Measurements from ENCODE around the gene GRB2.
A peak's percentile ranks its signal among the peaks of the same experiment; 100 is the strongest.

The GRB2 gene

DNA sequence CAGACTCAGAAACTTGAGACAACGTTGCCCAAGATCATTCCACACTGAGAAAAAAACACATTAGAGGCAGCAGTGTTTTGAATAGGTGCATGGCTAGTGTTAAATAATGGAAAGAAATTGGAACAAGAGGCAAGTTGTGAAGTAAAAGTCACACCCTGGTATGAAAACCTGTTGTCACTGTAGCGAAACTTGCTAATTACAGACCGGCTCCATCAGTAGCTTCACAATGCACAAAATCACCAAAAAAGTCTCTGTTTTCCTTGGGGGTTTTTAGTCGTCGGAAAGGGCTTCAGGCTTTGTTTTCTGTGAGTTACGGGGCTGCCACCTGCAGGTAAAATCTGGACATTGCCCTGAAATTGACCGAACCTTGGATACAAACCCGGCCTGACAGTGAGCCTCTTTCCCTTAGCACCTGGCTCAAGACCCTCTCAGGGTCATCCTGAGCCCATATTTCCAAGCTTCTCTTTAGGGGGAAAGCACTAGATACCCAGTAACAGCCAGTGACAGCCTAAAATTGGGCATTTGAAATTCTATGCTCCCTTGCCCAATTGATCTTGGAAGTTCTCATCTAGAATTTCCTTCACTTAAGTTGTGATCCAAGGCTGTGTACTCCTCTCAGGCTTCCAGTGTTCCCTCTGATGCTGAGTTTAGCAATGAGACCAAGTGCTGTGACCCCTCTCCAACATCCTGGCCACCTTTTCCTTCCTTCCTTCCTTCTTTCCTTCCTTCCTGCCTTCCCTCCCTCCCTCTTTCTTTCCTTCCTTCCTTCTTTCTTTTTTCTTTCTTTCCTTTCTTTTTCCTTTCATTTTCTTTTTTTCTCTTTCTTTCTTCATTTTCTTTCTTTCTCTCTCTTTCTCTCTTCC is 7.2 kb upstream of the GRB2 start:
- DNase-seq (ENCODE audit: low spot score): peak; percentile 71

DNA sequence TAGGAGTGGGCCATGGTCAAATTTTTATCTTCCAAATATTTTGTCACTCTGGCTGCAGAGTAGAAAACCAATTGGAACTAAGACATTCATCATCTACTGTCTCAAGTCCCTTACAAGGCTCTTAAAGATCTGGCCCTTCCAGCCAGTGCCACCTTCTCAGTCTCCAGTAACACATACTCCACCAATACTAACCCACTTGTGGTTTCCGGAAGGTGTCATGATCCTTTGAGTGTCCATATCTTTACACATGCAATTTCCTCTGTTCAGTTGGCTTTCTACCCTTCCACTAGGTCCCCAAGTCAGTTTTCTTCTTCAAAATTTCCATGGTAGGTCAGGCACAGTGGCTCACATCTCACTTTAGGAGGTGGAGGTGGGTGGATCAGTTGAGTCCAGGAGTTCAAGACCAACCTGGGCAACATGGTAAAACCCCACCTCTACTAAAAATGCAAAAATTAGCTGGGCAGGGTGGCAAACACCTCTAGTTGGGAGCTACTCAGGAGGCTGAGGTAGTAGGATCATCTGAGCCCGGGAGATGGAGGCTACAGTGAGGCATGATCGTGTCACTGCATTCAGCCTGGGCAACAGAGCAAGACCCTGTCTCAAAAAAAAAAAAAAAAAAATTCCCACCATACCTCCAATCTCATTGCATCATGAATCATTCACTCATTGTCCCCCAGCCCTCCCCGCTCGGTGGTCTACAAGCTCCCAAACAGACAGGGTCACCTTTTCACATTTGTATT is 6.0 kb upstream of the GRB2 start:
- no peak for DNase-seq (ENCODE audit: low spot score)

DNA sequence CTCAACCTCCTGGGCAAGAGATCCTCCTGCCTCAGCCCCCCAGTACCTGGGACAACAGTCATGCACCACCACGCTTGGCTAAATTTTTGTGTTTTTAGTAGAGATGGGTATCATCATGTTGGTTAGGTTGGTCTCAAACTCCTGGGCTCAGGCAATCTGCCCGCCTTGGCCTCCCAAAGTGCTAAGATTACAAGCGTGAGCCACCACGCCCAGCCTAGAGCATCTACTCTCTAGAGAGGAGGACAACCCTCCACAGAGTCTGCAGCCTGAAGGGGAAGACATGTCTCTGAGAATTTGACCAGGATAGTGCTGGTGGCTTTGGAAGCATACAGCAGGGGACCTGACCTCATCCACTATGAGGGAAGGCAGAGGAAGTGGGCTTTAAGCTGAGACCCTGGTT is 4.7 kb upstream of the GRB2 start:
- DNase-seq (ENCODE audit: low spot score): no peak

GRCh38 chr17:75407655-75408352 is 2.3 kb upstream of the GRB2 start:
- no peak for DNase-seq (ENCODE audit: low spot score)

GRCh38 chr17:75406222-75406615 is 741 bp upstream of the GRB2 start:
- DNase-seq (ENCODE audit: low spot score): no peak

GRCh38 chr17:75404731-75405364 is 630 bp downstream of the GRB2 start:
- DNase-seq (ENCODE audit: low spot score): peak; percentile 40

DNA sequence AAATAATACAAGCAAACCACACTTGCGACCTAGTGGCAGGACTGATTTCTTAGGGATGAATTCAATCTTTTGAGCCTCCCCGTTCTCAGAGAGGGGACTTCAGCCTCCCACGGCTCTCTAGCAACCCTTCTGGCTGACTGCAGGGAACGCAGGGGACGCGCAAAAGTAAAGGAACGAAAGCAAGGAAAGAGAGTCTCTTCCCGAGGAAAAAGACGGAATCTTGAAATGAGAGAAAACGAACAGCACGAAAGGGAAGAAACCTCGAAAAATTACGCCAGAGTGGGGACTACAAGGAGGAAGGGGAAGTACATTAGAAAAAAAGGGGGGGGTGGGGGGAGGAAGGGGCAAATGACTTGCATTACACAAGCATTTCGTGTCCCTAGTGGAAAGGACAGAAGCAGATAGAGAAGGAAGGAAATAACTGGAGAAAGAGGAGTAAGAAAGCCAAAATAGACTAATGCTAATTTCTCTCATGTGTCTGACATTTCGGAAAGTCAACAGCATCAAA is 1.2 kb downstream of the GRB2 start:
- DNase-seq (ENCODE audit: low spot score): peak; percentile 83

- no peak for DNase-seq (ENCODE audit: low spot score)
Observed at GRCh38 chr17:75403131-75403530, 2.3 kb downstream of the GRB2 start.

- DNase-seq (ENCODE audit: low spot score): no peak
Observed at GRCh38 chr17:75402026-75402425, 3.5 kb downstream of the GRB2 start.

- DNase-seq (ENCODE audit: low spot score): no peak
Observed at GRCh38 chr17:75400326-75400939, 5.0 kb downstream of the GRB2 start.

DNA sequence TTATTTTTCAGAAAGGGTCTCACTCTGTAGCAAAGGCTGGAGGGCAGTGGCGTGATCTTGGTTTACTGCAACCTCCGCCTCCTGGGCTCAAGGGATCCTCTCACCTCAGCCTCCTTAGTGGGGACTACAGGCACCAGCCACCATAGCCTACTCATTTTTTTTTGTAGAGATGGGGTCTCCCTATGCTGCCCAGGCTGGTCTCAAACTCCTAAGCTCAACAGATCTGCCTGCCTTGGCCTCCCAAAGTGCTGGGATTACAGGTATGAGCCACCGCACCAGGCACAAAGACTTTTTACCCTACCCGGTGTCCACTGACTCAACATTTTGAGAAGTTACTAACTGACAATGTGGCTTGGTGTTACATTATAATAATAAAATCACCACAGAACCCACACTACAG is 7.2 kb downstream of the GRB2 start:
- DNase-seq (ENCODE audit: low spot score): no peak

- no peak for DNase-seq (ENCODE audit: low spot score)
Observed at GRCh38 chr17:75397217-75397616, 8.3 kb downstream of the GRB2 start.

GRCh38 chr17:75396796-75397195 is 8.7 kb downstream of the GRB2 start:
- DNase-seq (ENCODE audit: low spot score): no peak

DNA sequence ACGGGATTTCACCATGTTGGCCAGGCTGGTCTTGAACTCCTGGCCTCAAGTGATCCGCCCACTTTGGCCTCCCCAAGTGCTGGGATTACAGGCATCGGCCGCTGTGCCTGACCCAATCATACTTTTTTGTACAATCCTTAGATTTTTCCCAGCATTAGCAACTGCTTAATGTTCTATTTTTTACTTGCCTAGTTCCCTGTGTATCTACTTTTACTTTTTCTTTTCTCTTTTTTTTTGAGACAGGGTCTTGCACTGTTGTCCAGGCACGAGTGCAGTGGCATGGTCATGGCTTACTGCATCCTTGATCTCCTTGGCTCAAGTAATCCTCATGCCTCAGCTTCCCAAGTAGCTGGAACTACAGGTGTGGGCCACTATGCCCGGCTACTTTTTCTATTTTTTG is 9.5 kb downstream of the GRB2 start:
- no peak for DNase-seq (ENCODE audit: low spot score)

DNA sequence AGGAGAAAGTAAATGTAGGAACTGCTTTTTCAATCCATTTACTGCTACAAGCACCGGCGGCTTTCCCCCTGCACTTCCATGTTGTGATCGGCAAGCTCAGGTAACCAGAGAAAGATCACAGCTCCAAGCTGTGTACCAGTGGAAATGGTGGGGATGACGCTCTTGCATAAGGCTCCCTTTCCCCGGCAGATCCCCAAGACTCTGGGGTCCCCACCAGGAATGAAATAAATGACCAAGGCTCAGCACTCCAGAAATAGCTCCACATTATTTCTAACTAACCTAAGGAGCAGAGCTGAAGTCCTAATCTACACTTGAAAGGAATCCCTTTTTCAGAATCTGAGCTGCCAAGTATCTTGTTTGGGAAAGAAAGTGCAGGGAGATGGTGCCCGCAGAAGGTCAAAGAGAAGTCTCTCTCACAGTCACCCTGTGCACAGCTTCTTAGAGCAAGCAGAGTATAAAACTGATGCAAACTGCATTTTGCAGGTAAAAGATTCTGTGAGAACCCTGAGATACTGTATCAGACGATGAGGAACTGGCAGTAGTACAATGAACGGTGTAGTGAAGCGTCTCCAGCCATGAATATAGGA is 11.1 kb downstream of the GRB2 start:
- no peak for DNase-seq (ENCODE audit: low spot score)

GRCh38 chr17:75393523-75394331 is 11.8 kb downstream of the GRB2 start:
- DNase-seq (ENCODE audit: low spot score): peak; percentile 98

GRCh38 chr17:75392559-75392958 is 12.9 kb downstream of the GRB2 start:
- no peak for DNase-seq (ENCODE audit: low spot score)

- peak; percentile 40 for DNase-seq (ENCODE audit: low spot score)
Observed at GRCh38 chr17:75390982-75391381, 14.5 kb downstream of the GRB2 start.

DNA sequence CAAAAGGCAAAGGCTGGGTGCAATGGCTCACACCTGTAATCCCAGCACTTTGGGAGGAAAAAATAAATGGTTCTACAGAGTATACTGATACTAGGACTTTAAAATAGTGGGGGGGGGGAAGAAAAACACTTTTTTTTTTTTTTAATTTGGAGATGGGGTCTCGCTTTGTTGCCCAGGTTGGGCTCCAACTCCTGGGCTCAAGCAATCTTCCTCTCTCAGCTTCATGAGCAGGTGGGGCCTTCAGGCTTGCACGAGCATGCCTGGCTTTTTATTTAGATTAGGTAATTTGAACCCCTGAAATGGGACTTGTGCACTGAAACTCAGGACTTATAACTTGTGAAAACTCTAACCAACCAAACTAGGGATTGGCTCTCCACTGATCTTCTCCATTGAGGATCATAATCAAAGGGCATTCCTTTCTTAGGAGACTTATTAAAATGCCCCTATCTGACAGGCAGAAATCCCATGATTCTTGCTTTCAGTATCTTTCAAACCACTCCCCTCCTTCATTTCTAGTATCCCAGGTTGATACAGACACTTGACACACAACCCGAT is 16.9 kb downstream of the GRB2 start:
- no peak for DNase-seq (ENCODE audit: low spot score)

DNA sequence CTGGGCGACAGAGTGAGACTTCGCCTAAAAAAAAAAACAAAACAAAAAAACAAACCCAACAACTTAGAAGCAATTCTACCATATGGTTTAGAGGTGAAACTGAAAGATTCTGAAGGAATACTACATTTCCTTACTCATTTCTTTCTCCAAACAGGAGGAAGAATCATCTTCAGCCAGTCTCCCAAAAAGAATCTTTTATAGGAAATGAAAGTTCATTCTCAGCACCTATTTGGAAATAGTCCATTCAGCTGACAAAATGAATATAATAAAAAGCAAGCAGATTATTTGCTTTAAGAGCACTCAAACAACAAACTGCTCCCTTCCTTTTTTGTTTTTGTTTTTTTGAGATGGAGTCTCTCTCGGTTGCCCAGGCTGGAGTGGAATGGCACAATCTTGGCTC is 17.7 kb downstream of the GRB2 start:
- DNase-seq (ENCODE audit: low spot score): no peak

All from GM03348 (cell line).